GM21526 (cell line): ENCODE data around the gene ASIC2.

Experiments
- ATAC-seq: cut with Tn5 transposase; IDR thresholded peaks from one replicate; pipeline ENCODE4 v1.9.1; 2021; ENCODE audit warnings: moderate library complexity; ENCODE audit not compliant: unreplicated experiment, low FRiP score

ASIC2 gene

DNA sequence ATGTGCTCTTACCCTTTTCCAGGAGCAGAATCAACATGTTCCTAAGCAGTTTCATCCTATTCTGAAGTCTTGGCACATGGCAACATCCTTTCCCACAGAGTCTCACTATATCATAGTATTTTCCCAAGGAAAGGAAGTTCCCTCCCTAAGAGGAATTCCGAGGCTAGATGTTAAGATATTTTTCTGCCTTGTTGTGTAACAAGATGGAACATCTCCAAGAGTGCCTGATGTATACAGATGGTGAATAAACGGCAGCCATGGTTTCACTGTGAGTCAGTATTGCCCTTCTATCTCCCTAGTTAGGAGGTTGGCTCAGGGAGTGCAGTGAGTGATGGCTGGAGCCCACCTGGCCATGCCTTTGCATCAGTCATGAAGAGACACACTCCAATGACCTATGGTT, 253.2 kb downstream of the ASIC2 start:
- no peak for ATAC-seq

DNA sequence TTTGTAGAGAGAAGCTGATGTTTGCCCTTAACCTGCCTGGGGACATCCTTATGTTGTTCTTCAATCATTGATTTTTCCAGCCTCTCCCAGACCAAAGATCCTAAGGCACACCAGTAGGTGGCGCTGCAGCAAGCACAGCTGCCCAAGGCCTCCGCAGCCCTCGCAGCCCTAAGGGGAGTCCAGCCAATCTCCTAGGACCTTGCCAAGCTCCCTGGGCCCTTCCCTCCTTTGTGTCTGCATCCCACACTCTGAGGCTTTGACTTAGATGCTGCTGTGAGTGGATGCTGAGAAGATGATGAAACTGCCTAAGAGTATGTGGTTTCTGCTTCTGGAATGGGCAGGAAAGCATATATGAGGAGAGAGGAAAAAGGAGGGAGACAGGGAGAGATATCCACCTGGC, 254.4 kb downstream of the ASIC2 start:
- no peak for ATAC-seq

DNA sequence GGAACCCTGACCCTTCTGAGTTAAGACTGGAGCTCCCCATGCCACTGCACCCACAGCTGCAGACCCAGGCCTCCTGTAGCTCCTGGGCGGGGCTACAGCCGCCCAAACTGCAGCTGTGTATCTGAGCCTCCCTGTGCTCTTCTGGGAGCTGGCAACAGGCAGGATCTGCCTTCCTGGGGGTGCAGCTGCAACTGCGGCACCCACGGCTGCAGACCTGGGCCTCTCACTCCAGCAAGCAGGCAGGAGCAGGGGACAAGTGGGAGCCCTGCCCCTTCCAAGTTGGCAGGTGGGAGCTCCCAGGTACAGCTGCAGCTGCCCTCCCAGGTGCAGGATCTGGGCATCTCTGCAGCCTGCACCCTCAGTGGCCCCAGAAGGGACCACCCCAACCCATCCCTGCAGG, 259.9 kb downstream of the ASIC2 start:
- ATAC-seq: no peak

DNA sequence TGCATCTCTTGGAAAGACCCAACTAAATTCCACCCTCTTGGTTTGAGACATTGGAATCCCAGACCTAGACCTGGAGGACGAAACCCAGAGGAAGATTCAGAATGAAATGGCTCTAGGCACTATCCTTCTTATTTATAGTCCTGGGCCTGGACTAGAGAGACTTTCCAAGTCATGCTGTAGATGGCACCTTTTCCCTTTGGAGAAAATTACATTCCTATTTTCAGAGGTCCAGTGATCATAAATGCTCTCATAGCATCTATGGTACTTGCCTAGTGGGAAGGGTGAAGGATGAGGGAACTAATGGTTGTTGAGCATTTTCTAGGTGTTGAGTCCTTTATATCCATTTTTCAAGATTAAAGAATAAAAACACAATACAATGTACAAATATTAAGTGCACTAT, 264.3 kb downstream of the ASIC2 start:
- ATAC-seq: no peak

DNA sequence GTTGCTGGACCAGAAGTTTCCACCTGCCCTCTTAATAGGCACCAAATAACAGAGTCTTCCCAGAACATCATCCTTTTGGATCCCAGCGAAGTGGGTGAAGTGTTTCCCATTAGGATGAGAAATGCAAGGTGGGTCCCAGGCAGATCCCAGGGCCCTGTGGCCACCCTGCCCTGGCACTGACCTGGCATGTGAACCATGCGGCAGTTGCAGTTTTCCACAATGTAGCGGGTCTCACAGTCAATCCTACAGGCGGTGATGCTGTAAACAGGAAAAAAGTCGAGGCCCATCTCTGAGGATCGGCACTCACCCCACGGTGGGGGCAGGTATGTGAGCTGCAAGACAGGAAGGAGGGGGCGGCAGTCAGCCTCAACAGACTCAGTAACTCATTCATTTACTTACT, 265.0 kb downstream of the ASIC2 start:
- ATAC-seq: no peak

DNA sequence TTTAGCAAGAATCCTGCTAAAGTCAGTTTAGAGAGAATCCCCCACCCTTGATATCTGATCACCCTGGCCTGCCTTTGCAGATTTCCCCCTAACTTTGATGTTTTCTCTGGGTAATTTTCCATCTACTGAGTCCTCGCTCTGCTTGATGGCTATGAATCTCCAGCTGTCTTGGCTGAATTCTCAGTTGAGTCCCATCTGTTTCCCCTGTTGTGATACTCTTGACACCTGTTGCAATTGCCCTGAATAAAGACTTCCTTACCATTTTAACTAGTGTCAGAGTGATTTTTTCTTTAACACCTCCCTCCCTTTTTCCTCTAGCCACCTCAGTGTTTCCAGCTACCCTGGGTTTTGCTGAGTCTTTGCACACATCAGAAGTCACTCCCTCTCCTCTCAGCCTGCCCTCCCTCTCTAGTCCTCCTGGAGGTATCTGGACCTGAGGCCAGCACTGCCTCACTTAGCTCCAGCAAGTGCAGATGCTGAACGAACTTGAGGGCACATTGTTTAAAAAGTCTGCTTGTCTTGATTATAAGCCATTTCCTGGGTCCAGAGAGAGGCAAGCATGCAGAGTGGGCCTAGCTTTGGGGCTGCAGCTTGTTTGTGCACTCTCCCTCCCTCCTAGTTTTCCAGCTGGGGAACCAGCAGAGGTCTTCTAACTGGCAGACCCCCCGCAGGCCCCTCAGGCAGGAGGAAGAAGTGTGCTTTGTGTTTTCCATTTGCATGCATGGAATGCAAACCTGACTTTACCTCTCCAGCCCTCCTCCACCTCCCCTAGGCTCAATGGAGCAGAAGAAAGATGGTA, 268.2 kb downstream of the ASIC2 start:
- ATAC-seq: no peak

DNA sequence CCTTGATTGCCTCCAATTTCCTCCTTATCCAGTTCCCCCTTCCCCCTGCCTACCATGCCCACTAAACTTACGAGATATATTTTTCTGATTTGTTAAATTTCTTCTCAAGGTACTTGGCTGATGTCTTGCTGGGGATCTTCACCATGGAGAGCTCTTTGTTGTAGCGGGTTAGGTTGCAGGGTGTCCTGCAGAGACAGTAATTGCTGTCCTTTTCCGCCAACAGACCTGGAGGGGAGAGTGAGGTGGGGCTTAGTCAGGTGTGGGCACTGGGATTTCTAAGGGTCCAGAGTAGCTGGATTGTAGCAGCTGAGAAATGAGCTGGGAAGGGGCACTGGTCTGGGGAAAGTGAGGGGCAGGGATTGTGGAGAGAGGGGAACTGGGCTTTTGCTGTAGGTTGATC, 269.3 kb downstream of the ASIC2 start:
- no peak for ATAC-seq

DNA sequence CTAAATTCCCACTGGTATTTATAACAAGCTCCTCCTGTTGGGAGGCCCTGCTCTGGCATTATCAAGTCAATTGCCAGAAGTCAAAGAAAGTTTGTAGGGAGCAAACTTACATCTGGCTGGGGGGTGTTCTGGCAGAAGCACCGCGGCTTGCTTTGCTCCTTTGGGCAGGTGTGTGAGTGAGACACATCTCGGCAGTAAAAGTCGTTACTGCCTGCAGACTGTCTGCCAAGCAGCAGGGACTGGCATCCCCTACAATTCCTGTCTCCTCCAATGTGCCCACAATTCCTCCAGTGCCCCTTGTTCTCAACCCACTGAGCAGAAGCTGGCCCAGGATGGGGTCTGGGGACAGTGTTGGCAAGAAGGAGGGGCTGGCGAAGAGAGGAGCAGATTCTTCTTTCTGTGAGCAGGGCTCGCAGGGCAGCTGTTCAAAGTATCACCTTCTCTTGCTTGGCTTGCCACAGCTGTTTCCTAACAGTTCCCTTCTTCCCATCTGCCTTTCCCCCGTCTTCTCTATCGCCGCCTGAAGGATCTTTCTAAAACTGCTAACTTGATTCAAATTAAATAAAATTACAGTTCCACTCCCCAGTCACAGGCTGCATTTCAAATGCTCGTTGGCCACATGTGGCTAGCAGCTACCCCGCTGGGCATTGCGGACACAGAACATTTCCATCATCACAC, 271.2 kb downstream of the ASIC2 start:
- no peak for ATAC-seq

DNA sequence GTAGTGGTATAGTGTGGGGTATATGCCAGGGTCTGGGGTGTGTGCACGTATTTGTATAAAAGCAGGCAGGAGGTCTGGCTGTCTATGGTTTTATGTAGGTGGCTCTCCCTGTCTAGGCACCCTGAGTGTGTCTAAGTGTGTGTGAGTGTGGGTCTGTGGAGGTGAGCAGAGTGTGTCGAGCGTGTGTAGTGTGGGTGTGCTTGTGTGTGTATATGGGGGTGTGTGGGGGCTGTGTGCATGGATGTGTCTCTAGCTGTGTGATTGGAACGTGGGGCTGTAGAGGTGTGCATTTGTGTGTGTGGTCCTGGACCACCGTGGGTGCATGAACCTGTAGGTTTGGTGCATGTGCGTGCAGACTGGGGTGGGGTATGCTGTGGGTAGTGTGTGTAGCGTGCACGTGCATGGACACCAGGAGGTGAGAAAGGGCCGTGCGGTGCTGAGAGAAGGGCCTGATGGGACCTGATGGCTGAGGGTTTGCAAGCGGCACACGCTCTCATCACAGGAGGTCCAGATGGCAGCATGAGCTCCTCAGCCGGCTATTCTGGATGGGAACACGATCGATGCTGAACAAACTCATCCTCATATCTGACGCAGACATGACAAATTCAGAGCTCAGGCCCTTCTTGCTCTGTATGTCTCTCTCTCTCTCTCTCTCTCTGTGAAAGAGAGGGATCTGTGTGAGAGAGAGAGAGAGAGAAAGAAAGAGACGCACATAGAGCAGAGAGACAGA, 273.8 kb downstream of the ASIC2 start:
- no peak for ATAC-seq

DNA sequence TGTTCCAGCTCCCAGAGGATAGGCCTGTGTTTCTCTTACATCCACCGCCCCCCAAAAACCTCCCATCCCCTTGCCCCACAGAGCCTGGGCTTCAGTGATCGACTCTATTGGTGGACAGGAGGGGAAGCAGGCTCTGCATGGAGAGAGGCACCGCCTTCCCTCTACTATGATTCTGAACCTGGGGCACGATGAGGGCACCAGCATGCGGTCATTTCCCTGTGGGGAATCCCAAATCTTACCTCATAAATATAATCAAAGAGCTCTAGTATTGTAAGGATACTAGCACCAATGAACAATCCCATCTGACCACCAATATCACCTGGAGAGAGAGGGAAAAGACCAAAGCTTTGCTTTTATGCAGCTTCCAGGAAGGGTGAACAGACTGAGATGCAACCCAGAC, 275.7 kb downstream of the ASIC2 start:
- ATAC-seq: no peak

DNA sequence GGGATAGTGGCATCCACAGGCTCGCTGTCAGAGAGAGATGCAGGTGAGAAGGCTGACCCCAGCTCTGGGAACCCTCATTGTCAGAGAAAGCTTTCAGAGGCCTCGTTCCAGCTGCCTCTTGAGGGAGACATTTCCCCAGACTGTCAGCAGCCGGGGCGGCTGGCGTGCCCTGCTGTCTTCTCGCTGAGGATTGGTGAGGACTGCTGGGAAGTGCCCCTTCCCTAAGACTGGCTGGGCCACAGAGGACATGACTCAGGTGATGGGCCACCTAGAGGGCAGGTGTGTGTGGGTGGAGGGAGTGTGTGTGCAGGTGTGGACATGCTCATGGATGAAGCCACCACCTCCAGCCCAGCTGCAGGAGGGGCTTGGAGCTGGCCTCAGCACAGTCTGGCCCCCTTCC, 276.2 kb downstream of the ASIC2 start:
- ATAC-seq: no peak

DNA sequence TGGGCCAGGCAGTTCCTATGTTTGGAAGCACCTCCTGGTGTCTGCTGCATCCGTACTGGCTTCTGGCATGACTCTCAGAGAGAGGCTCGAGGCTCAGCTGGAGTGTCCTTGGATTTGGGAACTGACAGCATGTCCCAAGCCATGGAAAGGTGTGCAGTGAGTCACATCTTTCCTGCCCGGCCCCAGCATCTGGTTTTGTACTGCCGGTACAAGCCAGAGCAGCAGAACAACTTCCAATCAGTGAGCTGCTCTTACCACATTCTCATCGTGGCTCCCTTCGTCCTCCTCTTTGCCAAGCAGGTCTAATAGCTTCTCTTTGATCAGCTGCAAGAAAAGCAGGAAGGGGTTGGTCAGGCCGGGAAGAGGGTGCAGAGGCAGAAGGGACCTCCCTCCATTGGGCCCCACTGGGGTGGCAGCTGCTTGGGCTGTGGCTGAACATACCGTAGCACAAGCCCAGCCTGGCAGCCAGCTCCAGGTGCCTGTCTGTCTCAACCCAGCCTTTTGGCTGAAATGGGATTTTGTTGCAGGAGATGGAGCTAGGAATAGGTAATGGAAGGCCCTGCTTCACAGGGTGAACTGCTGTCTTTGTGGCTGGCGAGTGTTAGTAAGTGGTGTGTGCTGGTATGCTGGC, 277.3 kb downstream of the ASIC2 start:
- no peak for ATAC-seq

DNA sequence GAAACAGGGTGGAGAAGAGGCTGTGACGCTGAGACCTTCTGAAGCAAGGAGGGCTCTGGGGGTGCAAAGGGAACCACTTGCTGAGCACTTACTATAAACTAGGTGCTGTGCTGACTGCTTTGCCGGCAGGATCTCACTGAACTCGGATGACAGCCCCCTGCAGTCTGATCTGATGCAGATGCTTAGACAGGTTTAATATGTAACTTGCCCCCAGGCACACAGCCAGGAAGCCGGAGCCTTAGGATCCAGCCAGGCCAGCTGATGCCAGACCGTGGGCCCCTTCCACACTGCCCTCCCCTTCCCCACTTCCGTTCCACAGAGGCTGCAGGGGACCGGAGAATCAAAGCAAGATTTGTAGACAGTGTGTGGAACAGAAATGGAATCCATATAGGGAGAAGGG, 278.3 kb downstream of the ASIC2 start:
- no peak for ATAC-seq

DNA sequence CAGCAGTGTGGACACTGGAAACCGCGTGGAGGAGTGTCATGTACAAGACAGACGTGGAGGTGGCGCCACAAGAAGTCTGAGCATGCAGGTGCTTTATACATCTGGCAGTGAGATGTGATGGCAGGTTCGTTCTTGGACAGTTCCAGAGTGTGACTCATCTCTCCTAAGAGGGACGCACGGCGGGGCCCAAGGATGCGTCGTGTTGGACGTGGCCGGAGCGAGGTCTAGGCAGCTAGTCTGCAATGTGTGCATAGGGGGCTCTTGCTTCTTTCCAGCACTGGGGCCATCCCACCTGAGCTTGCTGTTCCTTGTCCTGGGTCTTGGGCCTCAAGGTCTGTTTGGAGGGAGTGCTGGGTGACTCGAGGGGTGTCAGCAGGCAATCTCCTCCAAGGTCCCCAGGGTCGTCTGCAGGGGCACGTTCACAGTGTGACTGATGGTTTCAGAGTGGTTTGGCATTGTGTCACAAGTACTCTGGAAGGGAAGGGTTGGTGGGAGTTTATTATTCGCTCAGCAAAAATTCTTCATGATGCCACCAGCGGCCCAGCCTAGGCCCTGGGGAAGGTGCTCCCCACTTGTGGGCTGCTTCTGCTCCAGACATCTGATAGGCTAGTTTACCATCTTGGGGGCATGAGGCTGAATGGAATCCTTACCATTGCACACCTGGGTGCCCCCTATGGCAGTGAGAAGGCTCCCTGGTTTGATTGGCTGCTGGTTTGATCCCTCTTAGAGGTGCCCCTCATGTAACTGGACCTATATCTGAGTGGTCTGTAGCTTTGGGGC, 279.3 kb downstream of the ASIC2 start:
- ATAC-seq: no peak

DNA sequence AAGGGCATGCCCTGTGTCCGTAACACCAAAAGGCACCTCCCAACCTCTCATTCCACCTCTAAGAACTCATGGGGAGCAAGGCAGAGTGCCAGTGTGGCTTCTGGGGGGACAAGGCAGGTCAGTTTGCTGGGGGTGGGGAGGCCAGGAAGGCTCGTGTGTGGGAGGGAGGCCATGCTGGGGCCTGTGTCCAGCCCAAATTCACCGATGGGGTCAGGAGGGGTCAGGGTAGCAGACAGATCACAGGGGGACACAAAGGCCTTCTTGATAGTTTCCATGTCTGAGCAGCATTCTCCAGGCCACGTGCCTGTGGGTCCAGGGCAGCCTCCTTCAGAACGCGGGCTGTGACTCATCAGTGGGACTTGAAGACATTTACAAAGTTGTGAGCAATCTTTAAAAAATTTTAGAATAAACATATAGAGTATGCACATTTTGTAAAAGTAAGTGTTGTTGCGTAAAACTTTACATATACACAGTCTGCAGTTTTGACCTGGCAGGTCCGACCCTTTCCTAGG, 280.5 kb downstream of the ASIC2 start:
- ATAC-seq: no peak

DNA sequence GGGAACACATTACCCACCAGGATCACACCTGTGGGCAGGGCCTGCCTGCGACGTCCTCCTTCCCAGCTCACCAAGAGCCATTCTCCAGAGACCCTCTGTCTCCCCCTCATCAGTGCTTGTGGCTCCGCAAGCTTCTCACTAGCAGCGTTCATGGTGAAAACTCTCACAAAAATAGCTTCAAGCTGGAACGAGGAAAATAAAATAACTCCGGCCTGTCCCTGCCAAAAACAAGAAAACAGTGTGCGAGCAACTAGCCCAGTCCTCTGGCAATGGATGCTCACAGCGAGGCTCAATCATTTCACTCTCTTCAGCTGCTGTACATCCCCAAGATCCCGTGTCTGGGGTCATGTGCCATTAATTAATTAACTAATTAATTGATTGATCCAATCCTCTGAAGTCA, 283.5 kb downstream of the ASIC2 start:
- ATAC-seq: no peak

DNA sequence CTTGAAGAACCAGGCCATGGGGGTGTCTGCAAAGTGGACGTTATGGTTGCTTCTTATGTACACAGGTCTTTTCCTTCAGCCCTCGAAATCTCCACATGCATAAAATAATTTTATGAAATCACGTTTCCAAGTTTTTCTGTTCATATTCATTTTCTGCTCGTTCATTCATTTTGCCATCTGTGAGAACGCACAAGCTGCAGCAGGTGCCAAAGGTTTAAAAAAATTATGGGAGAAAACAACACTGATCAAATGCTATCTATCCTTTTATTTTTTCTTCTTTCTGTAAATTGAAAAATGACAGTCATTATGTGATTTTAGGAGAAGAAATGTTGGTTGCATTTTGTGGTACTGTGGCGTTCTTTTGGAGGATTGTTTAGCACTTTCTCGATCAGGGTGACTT, 285.9 kb downstream of the ASIC2 start:
- no peak for ATAC-seq

DNA sequence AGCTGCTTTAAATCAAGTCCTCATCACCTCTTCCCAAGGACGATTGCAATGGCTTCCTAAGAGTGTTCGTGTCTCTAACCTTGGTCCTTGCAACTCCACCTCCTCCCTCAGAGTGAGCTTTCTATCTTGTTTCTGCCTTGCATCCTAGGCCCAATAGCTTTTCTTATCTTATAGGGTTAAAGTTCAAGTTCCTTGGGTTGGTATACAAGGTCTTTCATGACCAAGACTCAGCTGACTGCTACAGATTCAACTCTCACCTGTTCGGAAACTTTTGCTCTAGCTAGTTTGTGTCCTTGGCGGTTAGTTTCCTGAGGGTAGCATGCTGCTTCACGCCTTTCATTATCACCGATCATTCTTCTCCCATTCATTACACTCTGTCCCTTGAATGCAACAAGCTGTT, 290.8 kb downstream of the ASIC2 start:
- ATAC-seq: no peak

DNA sequence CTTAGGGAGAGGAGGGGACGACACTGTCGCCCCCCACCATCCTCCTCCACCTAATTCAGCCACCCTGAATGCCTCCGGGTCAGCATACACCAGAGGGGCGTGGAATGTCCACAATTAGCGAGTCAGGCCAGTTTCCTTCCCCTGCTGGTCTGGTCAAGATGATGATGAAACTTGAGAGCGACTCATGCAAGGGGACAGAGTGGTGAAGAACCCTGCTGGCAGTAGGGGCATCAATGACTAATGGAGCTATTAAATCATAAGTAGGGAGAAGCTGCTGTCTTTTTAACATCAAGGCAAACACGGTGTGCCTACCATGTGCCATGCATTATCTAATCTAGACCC, 294.2 kb downstream of the ASIC2 start:
- ATAC-seq: no peak

DNA sequence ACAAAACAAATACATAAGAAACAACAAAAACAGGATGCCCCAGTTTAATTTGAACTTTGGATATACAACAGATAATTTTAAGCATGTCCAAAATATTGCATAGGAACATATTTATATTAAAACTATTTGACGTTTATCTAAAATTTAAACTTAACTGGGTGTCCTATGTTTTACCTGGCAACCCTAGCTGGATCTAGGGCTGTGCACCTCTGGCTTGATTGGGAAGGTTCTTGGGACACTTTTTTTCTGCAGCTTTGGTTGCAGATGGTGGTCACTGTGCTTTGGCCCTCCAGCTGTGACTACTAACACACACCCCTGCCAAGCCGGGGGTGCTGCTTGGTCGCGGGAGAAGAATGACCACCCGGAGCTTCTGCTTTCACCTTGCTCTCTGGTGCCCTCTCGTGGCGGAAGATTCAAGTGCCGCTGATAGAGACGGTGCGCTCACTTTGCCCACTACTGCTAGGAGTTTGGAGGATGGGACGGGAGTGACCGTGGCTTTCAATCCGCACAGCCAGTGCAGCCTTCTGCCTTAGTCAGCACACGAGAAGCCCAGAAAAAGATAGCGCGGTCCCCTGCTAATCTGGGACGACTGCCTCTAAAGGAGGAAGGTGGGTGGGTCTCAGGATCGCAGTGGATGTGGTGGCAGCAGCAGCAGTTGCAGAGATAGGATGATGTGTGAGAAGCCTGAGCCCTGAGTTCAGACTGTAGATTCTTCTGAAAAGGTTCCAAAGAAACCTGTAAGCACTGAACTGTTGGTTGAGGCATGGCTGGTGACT, 294.8 kb downstream of the ASIC2 start:
- ATAC-seq: peak; percentile 58
